ENCODE data around the gene LDLRAP1. TPM values are rescaled to one million over a fixed set of nuclear protein-coding genes. Genes with fewer than 3 reads are reported as not detected.

Gene LDLRAP1
- total and polyA plus RNA-seq, 4 donors: 5.2 to 17.8 (median 13.3) TPM

DNA sequence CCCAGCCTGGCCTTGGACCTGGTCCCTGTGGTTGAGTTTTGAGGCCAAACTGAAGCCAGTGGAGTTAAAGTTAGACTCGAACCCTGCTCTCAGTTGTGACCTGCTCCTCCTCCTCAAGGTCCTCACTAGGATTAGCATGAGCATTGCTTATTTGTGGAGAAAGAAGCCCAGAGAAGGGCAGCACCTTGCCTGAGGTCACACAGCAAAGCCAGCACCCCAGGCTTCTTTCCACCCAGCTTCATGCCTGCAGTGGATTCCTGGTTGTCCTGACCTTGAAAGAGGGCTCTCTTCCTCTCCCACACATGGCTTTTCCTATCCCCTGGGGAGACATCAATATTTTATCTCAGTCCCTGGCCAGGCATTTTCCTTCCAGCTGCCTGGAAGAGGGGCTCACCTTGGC lies 2.8 kb downstream of the LDLRAP1 start:
- Histone ChIP-seq H3K4me3 (ENCODE audit: low read depth in 1 of 3, low read length in 3 of 3) (no peak overlapping the region), H3K9ac (ENCODE audit: low read depth in 1 of 2, low read length in 2 of 2) (no peak overlapping the region), H3K27me3 (ENCODE audit: control insufficient read depth in 4 of 4, insufficient read depth in 4 of 4, low read length in 3 of 4) (no peaks in the 10 kb centered on the region), H3K36me3 (ENCODE audit: control insufficient read depth in 4 of 4, insufficient read depth in 3 of 4, low read depth in 1 of 4, low read length in 3 of 4) (no peaks in the 10 kb centered on the region), H3K4me1 (ENCODE audit: control insufficient read depth in 4 of 4, insufficient read depth in 4 of 4, low read length in 3 of 4) (peaks cover 14 to 40% (median 28%) of the 10 kb centered on the region in 4 donors), H3K9me3 (ENCODE audit: control insufficient read depth in 4 of 4, low read length in 3 of 4) (no peaks in the 10 kb centered on the region), H3K27ac (ENCODE audit: low read depth in 1 of 2, low read length in 2 of 2) (no peak overlapping the region)
- TF ChIP-seq MAX (IDR thresholded peaks at IDR 0.05) (no peak), FOXA2 (IDR thresholded peaks at IDR 0.05) (no peak), RAD21 (IDR thresholded peaks at IDR 0.05) (no peak), NR2F2 (IDR thresholded peaks at IDR 0.05) (no peak)
- TF ChIP-seq, protein P1, sequence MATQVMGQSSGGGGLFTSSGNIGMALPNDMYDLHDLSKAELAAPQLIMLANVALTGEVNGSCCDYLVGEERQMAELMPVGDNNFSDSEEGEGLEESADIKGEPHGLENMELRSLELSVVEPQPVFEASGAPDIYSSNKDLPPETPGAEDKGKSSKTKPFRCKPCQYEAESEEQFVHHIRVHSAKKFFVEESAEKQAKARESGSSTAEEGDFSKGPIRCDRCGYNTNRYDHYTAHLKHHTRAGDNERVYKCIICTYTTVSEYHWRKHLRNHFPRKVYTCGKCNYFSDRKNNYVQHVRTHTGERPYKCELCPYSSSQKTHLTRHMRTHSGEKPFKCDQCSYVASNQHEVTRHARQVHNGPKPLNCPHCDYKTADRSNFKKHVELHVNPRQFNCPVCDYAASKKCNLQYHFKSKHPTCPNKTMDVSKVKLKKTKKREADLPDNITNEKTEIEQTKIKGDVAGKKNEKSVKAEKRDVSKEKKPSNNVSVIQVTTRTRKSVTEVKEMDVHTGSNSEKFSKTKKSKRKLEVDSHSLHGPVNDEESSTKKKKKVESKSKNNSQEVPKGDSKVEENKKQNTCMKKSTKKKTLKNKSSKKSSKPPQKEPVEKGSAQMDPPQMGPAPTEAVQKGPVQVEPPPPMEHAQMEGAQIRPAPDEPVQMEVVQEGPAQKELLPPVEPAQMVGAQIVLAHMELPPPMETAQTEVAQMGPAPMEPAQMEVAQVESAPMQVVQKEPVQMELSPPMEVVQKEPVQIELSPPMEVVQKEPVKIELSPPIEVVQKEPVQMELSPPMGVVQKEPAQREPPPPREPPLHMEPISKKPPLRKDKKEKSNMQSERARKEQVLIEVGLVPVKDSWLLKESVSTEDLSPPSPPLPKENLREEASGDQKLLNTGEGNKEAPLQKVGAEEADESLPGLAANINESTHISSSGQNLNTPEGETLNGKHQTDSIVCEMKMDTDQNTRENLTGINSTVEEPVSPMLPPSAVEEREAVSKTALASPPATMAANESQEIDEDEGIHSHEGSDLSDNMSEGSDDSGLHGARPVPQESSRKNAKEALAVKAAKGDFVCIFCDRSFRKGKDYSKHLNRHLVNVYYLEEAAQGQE (IDR thresholded peaks at IDR 0.05): no peak
- WGBS: 65% methylated on average over 1 of the region's 1 CpG
- no peak for DNase-seq (ENCODE audit: low spot score)

- no peak overlapping the region for H3K9ac ChIP-seq (ENCODE audit: low read depth in 1 of 2, low read length in 2 of 2)
These were observed 5.2 kb downstream of the LDLRAP1 start for GRCh38 chr1:25548601-25549000.

More at GRCh38 chr1:25548601-25549000, 5.2 kb downstream of the LDLRAP1 start:
- H3K4me3 ChIP-seq (ENCODE audit: low read depth in 1 of 3, low read length in 3 of 3): no peak overlapping the region
- 88% methylated on average over 4 of the region's 4 CpGs for WGBS
- no peaks in the 10 kb centered on the region for H3K36me3 ChIP-seq (ENCODE audit: control insufficient read depth in 4 of 4, insufficient read depth in 3 of 4, low read depth in 1 of 4, low read length in 3 of 4)
- H3K4me1 ChIP-seq (ENCODE audit: control insufficient read depth in 4 of 4, insufficient read depth in 4 of 4, low read length in 3 of 4): peaks cover 12 to 38% (median 28%) of the 10 kb centered on the region in 4 donors
- no peak for TF ChIP-seq GABPA (IDR thresholded peaks at IDR 0.05 in 1 of 2, conservative IDR thresholded peaks at IDR 0.05 in 1 of 2)
- no peak for TF ChIP-seq ZBTB33 (IDR thresholded peaks at IDR 0.05)
- TF ChIP-seq MAX (IDR thresholded peaks at IDR 0.05): no peak
- no peak for TF ChIP-seq RAD21 (IDR thresholded peaks at IDR 0.05)
- no peak for TF ChIP-seq TAF1 (conservative IDR thresholded peaks at IDR 0.05)
- TF ChIP-seq HNF4A (conservative IDR thresholded peaks at IDR 0.05): no peak
- no peak for TF ChIP-seq EGR1 (IDR thresholded peaks at IDR 0.05; ENCODE audit: low read depth in 2 of 2)
- TF ChIP-seq RXRA (IDR thresholded peaks at IDR 0.05): no peak
- no peak for TF ChIP-seq NR2F2 (IDR thresholded peaks at IDR 0.05)
- TF ChIP-seq JUND (IDR thresholded peaks at IDR 0.05): no peak
- TF ChIP-seq, protein P1 (IDR thresholded peaks at IDR 0.05): no peak
- no peak for TF ChIP-seq SP1 (IDR thresholded peaks at IDR 0.05)
- TF ChIP-seq, protein P2, sequence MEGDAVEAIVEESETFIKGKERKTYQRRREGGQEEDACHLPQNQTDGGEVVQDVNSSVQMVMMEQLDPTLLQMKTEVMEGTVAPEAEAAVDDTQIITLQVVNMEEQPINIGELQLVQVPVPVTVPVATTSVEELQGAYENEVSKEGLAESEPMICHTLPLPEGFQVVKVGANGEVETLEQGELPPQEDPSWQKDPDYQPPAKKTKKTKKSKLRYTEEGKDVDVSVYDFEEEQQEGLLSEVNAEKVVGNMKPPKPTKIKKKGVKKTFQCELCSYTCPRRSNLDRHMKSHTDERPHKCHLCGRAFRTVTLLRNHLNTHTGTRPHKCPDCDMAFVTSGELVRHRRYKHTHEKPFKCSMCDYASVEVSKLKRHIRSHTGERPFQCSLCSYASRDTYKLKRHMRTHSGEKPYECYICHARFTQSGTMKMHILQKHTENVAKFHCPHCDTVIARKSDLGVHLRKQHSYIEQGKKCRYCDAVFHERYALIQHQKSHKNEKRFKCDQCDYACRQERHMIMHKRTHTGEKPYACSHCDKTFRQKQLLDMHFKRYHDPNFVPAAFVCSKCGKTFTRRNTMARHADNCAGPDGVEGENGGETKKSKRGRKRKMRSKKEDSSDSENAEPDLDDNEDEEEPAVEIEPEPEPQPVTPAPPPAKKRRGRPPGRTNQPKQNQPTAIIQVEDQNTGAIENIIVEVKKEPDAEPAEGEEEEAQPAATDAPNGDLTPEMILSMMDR (IDR thresholded peaks at IDR 0.05; ENCODE audit: low read depth, low read length, missing input control): no peak
- TF ChIP-seq, protein P3, sequence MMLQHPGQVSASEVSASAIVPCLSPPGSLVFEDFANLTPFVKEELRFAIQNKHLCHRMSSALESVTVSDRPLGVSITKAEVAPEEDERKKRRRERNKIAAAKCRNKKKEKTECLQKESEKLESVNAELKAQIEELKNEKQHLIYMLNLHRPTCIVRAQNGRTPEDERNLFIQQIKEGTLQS (IDR thresholded peaks at IDR 0.05): no peak
- no peak for TF ChIP-seq FOXA2 (IDR thresholded peaks at IDR 0.05)
- no peak for TF ChIP-seq FOXA1 (IDR thresholded peaks at IDR 0.05)
- TF ChIP-seq YY1 (IDR thresholded peaks at IDR 0.05): no peak
- TF ChIP-seq HNF4G (IDR thresholded peaks at IDR 0.05): no peak
- DNase-seq (ENCODE audit: low spot score): no peak
- no peaks in the 10 kb centered on the region for H3K9me3 ChIP-seq (ENCODE audit: control insufficient read depth in 4 of 4, low read length in 3 of 4)
- no peaks in the 10 kb centered on the region for H3K27me3 ChIP-seq (ENCODE audit: control insufficient read depth in 4 of 4, insufficient read depth in 4 of 4, low read length in 3 of 4)
- H3K27ac ChIP-seq (ENCODE audit: low read depth in 1 of 2, low read length in 2 of 2): no peak overlapping the region

All from liver (tissue), 9 donors.